SU-DHL-6 (cell line): ENCODE results near the gene EEF1E1.

Experiments used
- H2AFZ ChIP-seq: fragments of 200-600 bp; sonication (generic); 2 replicates; pipeline ENCODE4 v1.6.1; 2014; ENCODE audit warnings: low read depth, mild to moderate bottlenecking, moderate library complexity, mixed read lengths, antibody characterized with exemption, low read length; ENCODE audit not compliant: severe bottlenecking
- H3F3A ChIP-seq: fragments of 200-600 bp; shearing (Covaris generic); 2 replicates; pipeline ENCODE4 v1.6.0; 2016; ENCODE audit warnings: antibody characterized with exemption, mild to moderate bottlenecking; ENCODE audit not compliant: insufficient read depth
- H3K27ac ChIP-seq: fragments of 200-600 bp; sonication (generic); 2 replicates; pipeline ENCODE4 v1.5.1; 2016; ENCODE audit warnings: low read depth, mild to moderate bottlenecking, low read length, moderate library complexity, mixed read lengths
- H3K27me3 ChIP-seq: fragments of 200-600 bp; sonication (generic), shearing (Covaris generic); 2 replicates; pipeline ENCODE4 v1.6.0; 2014; ENCODE audit warnings: mild to moderate bottlenecking, low read length
- H3K36me3 ChIP-seq: fragments of 200-600 bp; sonication (generic); 2 replicates; pipeline ENCODE4 v1.6.1; 2014; ENCODE audit warnings: mild to moderate bottlenecking, low read length, mixed read lengths
- H3K4me2 ChIP-seq: fragments of 300-600, 200-600 bp; shearing (Covaris generic), sonication (generic); 2 replicates; pipeline ENCODE4 v1.6.0; 2014; ENCODE audit warnings: low read length, low read depth, mild to moderate bottlenecking; ENCODE audit not compliant: poor library complexity, severe bottlenecking
- H3K4me3 ChIP-seq: fragments of 200-600 bp; sonication (generic); 2 replicates; pipeline ENCODE4 v1.5.1; 2014; ENCODE audit warnings: antibody characterized with exemption, low read length, mild to moderate bottlenecking, mixed read lengths; ENCODE audit not compliant: insufficient read depth, poor library complexity, severe bottlenecking
- H3K79me2 ChIP-seq: fragments of 200-600 bp; sonication (generic); 2 replicates; pipeline ENCODE4 v1.6.1; 2014; ENCODE audit warnings: mild to moderate bottlenecking, low read length, moderate library complexity; ENCODE audit not compliant: insufficient read depth
- H3K9ac ChIP-seq: fragments of 200-600 bp; sonication (generic); 2 replicates; pipeline ENCODE4 v1.7.0; 2014; ENCODE audit warnings: mild to moderate bottlenecking, low read length
- H3K9me2 ChIP-seq: fragments of 200-600 bp; sonication (generic); replicated peaks from 2 replicates; pipeline ENCODE4 v1.6.1; 2014; ENCODE audit warnings: low read length; ENCODE audit not compliant: insufficient read depth
- H3K9me3 ChIP-seq: fragments of 200-600 bp; sonication (generic); 2 replicates; pipeline ENCODE4 v1.6.1; 2014; ENCODE audit warnings: low read length, mixed read lengths; ENCODE audit not compliant: insufficient read depth
- H4K20me1 ChIP-seq: fragments of 200-600 bp; sonication (generic); 2 replicates; pipeline ENCODE4 v1.6.1; 2014; ENCODE audit warnings: low read depth, mild to moderate bottlenecking, antibody characterized with exemption, low read length, moderate library complexity, mixed read lengths
- CTCF ChIP-seq: fragments of 200-600 bp; sonication (generic); IDR thresholded peaks from one replicate; pipeline ENCODE4 v1.5.1; 2017; ENCODE audit warnings: antibody characterized with exemption, mild to moderate bottlenecking, low read length, moderate library complexity; ENCODE audit not compliant: insufficient read depth, poor library complexity, severe bottlenecking
- EZH2phosphoT487 ChIP-seq: fragments of 200-600 bp; sonication (generic), shearing (Covaris generic); conservative IDR thresholded peaks from 2 replicates; pipeline ENCODE4 v1.6.1; 2018; ENCODE audit warnings: mild to moderate bottlenecking, antibody characterized with exemption, low read length, moderate library complexity, mixed read lengths

The EEF1E1 gene

DNA sequence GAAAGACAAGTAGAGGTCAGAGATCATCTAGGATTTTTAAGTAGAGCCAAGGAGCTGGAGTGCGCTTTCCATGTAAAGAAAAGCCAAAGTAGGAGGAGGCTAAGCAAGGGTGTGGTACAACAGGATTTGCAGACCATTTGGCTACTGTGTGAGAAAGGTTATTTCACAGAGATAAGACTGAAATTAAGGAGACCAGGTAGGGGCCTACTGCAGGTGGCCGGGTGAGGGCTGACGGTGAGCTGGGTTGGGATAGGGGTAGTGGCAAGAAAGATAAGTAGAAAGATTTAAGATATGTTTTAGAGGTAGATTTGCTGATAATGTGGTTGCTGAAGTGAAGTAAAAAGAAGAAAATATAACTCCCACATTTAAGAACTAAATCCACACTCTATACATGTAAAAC lies 42.0 kb downstream of the EEF1E1 start:
- no peaks in the 10 kb centered on the region for H3K9me3 ChIP-seq
- H4K20me1 ChIP-seq, result no peaks in the 10 kb centered on the region
- H3K27me3 ChIP-seq, result no peaks in the 10 kb centered on the region
- TF ChIP-seq EZH2phosphoT487, result no peak
- TF ChIP-seq CTCF, result no peak
- H3K4me3 ChIP-seq, result no peak overlapping the region
- H2AFZ ChIP-seq, result no peak overlapping the region
- peaks cover 14% of the 10 kb centered on the region for H3F3A ChIP-seq
- H3K79me2 ChIP-seq, result peaks cover 48% of the 10 kb centered on the region
- H3K9ac ChIP-seq, result no peak overlapping the region
- H3K36me3 ChIP-seq, result peaks cover 36% of the 10 kb centered on the region
- H3K4me2 ChIP-seq, result no peak overlapping the region
- H3K27ac ChIP-seq, result no peak overlapping the region
- H3K9me2 ChIP-seq, result 0 out of 2 replicates have a peak, but pooled peaks cover 6% of the 10 kb centered on the region

DNA sequence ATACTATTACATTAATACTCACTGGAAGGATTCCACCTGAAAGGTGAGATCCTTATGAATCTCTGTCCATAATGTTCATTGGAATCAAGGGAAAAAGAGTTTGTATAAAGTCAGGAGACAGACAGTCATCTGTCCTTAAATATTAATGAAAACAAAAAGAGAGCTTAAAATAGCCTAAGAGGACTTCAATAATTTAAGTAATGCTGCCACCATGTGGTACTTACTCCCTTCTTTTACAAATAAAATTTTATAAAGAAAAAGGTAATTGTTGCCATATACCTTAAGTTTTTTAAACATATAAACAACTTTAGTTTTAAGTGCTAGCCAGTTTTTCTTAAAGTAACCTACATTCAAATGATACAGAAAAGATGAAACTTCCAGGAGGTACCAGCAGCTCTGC lies 43.2 kb downstream of the EEF1E1 start:
- TF ChIP-seq CTCF (peak; percentile 47), EZH2phosphoT487 (no peak)
- Histone ChIP-seq H3K27ac (no peak overlapping the region), H3K9me2 (no peaks in the 10 kb centered on the region), H3K9ac (no peak overlapping the region), H3K36me3 (peaks cover 39% of the 10 kb centered on the region), H4K20me1 (no peaks in the 10 kb centered on the region), H2AFZ (no peak overlapping the region), H3K9me3 (no peaks in the 10 kb centered on the region), H3K4me2 (no peak overlapping the region), H3F3A (peaks cover 14% of the 10 kb centered on the region), H3K79me2 (peaks cover 51% of the 10 kb centered on the region), H3K4me3 (no peak overlapping the region), H3K27me3 (no peaks in the 10 kb centered on the region)

- Histone ChIP-seq H3K9me3 (no peaks in the 10 kb centered on the region), H3K79me2 (peaks cover 41% of the 10 kb centered on the region)
These were observed 44.6 kb downstream of the EEF1E1 start for GRCh38 chr6:8057793-8058192.

More at GRCh38 chr6:8057793-8058192, 44.6 kb downstream of the EEF1E1 start:
- Histone ChIP-seq H3K9ac (no peak overlapping the region), H3K4me3 (no peak overlapping the region), H3K4me2 (no peak overlapping the region), H2AFZ (no peak overlapping the region), H4K20me1 (no peaks in the 10 kb centered on the region), H3K27ac (no peak overlapping the region), H3K36me3 (peaks cover 44% of the 10 kb centered on the region), H3K27me3 (no peaks in the 10 kb centered on the region), H3K9me2 (no peaks in the 10 kb centered on the region), H3F3A (peaks cover 10% of the 10 kb centered on the region)
- TF ChIP-seq EZH2phosphoT487 (no peak), CTCF (no peak)
